Loucy (cell line): ENCODE data around the gene METTL6.

Source experiments
- H2AFZ ChIP-seq: fragments of 200-600 bp; sonication (generic); 2 replicates; pipeline ENCODE4 v1.6.0; 2016; ENCODE audit warnings: antibody characterized with exemption, mild to moderate bottlenecking, low read length, moderate library complexity
- H3F3A ChIP-seq: fragments of 200-600 bp; 2 replicates; pipeline ENCODE4 v1.6.0; 2016; ENCODE audit warnings: antibody characterized with exemption, low read depth, mild to moderate bottlenecking
- H3K27me3 ChIP-seq: fragments of 200-600 bp; sonication (generic); 2 replicates; pipeline ENCODE4 v1.6.1; 2014; ENCODE audit warnings: low read length, mild to moderate bottlenecking; ENCODE audit not compliant: insufficient read depth, poor library complexity, severe bottlenecking
- H3K36me3 ChIP-seq: fragments of 200-600 bp; sonication (generic); 2 replicates; pipeline ENCODE4 v1.6.1; 2016; ENCODE audit warnings: low read length; ENCODE audit not compliant: insufficient read depth
- H3K4me1 ChIP-seq: fragments of 200-600 bp; sonication (generic); 2 replicates; pipeline ENCODE4 v1.5.1; 2014; ENCODE audit warnings: low read length, mild to moderate bottlenecking; ENCODE audit not compliant: insufficient read depth, poor library complexity, severe bottlenecking
- H3K4me2 ChIP-seq: fragments of 200-600 bp; sonication (generic); 2 replicates; pipeline ENCODE4 v1.6.0; 2014; ENCODE audit warnings: antibody characterized with exemption, low read length, low read depth, mild to moderate bottlenecking; ENCODE audit not compliant: poor library complexity, severe bottlenecking
- H3K4me3 ChIP-seq: fragments of 200-600 bp; sonication (generic); 2 replicates; pipeline ENCODE4 v1.5.1; 2014; ENCODE audit warnings: low read length, mild to moderate bottlenecking, mixed read lengths; ENCODE audit not compliant: poor library complexity, severe bottlenecking
- H3K79me2 ChIP-seq: fragments of 200-600 bp; sonication (generic); 2 replicates; pipeline ENCODE4 v1.6.1; 2014; ENCODE audit warnings: low read length; ENCODE audit not compliant: insufficient read depth
- H3K9ac ChIP-seq: fragments of 200-600 bp; sonication (generic); 2 replicates; pipeline ENCODE4 v1.6.0; 2014; ENCODE audit warnings: mild to moderate bottlenecking, low read depth, low read length, moderate library complexity; ENCODE audit not compliant: poor library complexity, severe bottlenecking
- H3K9me2 ChIP-seq: fragments of 200-600 bp; sonication (generic); replicated peaks from 2 replicates; pipeline ENCODE4 v1.6.1; 2016; ENCODE audit warnings: low read depth, low read length, mixed read lengths
- H3K9me3 ChIP-seq: fragments of 200-600 bp; sonication (generic); 2 replicates; pipeline ENCODE4 v1.6.1; 2014; ENCODE audit warnings: mild to moderate bottlenecking, antibody characterized with exemption, low read length, low read depth; ENCODE audit not compliant: insufficient read depth
- H4K20me1 ChIP-seq: fragments of 200-600 bp; sonication (generic); 2 replicates; pipeline ENCODE4 v1.6.0; 2014; ENCODE audit warnings: antibody characterized with exemption, low read length, mild to moderate bottlenecking; ENCODE audit not compliant: insufficient read depth, poor library complexity, severe bottlenecking
- EZH2phosphoT487 ChIP-seq: fragments of 200-600 bp; IDR thresholded peaks from 2 replicates; pipeline ENCODE4 v1.6.1; 2018; ENCODE audit warnings: antibody characterized with exemption, mild to moderate bottlenecking, moderate library complexity, borderline replicate concordance
- TF ChIP-seq, protein P1 (sequence below): fragments of 200-600 bp; sonication (generic); conservative IDR thresholded peaks from 2 replicates; pipeline ENCODE4 v1.5.1; 2014; ENCODE audit warnings: mild to moderate bottlenecking, antibody characterized with exemption, low read length

METTL6 gene

DNA sequence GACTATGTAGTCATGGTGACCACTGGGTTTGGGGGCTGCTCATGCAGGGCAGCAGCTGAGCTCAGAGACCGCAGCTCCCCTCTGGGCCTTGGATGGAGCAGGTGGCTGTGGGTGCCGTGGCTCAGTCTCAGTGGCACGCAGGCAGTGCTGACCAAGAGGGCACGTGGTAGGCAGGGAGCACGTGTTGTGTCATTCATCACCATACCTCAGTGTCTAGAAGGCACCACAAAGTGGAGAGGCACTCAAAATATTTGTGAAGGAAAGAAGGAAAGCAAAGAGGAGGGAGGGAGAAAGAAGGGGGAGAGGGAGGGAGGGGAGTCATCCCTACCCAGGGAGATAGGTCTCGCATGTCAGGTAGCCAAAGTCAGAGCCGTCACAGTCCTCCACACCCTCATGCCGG is 26.2 kb upstream of the METTL6 start:
- H3K36me3 ChIP-seq: no peaks in the 10 kb centered on the region
- no peaks in the 10 kb centered on the region for H3K79me2 ChIP-seq
- TF ChIP-seq, protein P1, sequence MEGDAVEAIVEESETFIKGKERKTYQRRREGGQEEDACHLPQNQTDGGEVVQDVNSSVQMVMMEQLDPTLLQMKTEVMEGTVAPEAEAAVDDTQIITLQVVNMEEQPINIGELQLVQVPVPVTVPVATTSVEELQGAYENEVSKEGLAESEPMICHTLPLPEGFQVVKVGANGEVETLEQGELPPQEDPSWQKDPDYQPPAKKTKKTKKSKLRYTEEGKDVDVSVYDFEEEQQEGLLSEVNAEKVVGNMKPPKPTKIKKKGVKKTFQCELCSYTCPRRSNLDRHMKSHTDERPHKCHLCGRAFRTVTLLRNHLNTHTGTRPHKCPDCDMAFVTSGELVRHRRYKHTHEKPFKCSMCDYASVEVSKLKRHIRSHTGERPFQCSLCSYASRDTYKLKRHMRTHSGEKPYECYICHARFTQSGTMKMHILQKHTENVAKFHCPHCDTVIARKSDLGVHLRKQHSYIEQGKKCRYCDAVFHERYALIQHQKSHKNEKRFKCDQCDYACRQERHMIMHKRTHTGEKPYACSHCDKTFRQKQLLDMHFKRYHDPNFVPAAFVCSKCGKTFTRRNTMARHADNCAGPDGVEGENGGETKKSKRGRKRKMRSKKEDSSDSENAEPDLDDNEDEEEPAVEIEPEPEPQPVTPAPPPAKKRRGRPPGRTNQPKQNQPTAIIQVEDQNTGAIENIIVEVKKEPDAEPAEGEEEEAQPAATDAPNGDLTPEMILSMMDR: no peak
- no peak for TF ChIP-seq EZH2phosphoT487
- no peaks in the 10 kb centered on the region for H3K9me2 ChIP-seq
- no peaks in the 10 kb centered on the region for H3F3A ChIP-seq
- no peaks in the 10 kb centered on the region for H4K20me1 ChIP-seq
- H3K4me2 ChIP-seq: no peak overlapping the region
- no peak overlapping the region for H3K4me3 ChIP-seq
- H3K9ac ChIP-seq: no peak overlapping the region
- H3K27me3 ChIP-seq: no peaks in the 10 kb centered on the region
- no peaks in the 10 kb centered on the region for H3K9me3 ChIP-seq
- no peak overlapping the region for H2AFZ ChIP-seq
- no peaks in the 10 kb centered on the region for H3K4me1 ChIP-seq

DNA sequence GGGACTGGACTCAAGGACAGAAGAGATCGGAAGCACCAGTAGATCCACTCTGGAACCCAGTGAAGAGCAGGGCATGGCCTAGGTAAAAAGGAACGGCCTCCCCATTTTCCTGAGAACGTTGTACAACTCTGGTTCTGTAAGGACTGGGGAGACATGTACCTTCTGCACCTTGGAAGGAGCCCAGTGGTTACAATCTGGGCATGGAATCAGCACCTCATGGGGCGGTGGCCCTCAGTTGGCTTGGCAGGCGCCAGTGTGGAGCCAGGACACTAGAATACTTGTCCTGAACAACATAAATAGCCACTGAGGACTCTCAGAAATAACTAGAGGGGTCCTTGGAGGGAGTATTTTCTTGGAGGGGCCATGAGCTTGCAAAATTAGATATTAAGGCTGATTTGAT is 25.6 kb upstream of the METTL6 start:
- no peak overlapping the region for H3K4me2 ChIP-seq
- no peaks in the 10 kb centered on the region for H3K79me2 ChIP-seq
- H3K4me3 ChIP-seq: no peak overlapping the region
- no peak for TF ChIP-seq EZH2phosphoT487
- TF ChIP-seq, protein P1: no peak
- H4K20me1 ChIP-seq: no peaks in the 10 kb centered on the region
- H2AFZ ChIP-seq: no peak overlapping the region
- H3K9ac ChIP-seq: no peak overlapping the region
- no peaks in the 10 kb centered on the region for H3K9me2 ChIP-seq
- H3K27me3 ChIP-seq: no peaks in the 10 kb centered on the region
- no peaks in the 10 kb centered on the region for H3F3A ChIP-seq
- no peaks in the 10 kb centered on the region for H3K36me3 ChIP-seq
- H3K9me3 ChIP-seq: no peaks in the 10 kb centered on the region
- H3K4me1 ChIP-seq: no peaks in the 10 kb centered on the region

DNA sequence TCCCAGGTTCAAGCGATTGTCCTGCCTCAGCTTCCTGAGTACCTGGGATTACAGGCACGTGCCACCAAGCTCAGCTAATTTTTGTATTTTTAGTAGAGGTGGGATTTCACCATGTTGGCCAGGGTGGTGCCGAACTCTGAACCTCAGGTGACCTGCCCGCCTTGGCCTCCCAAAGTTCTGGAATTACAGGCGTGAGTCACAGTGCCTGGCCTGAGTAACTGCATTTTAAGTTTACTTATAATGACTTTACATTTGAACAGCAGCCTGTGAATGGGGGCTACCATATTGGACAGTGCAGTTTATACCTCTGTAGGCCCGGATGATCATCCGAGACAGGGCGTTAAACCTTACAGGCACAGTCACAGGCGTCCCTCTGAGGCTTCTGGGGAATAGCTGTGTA is 24.8 kb upstream of the METTL6 start:
- Histone ChIP-seq H2AFZ (no peak overlapping the region), H3K36me3 (no peaks in the 10 kb centered on the region), H3K9me3 (no peaks in the 10 kb centered on the region), H3K9ac (no peak overlapping the region), H4K20me1 (no peaks in the 10 kb centered on the region), H3K9me2 (no peaks in the 10 kb centered on the region), H3K4me2 (no peak overlapping the region), H3K27me3 (no peaks in the 10 kb centered on the region), H3K4me3 (no peak overlapping the region), H3K4me1 (no peaks in the 10 kb centered on the region), H3F3A (no peaks in the 10 kb centered on the region), H3K79me2 (no peaks in the 10 kb centered on the region)
- TF ChIP-seq, protein P1: no peak
- TF ChIP-seq EZH2phosphoT487: no peak
